ENCODE measurements around the gene GPD1. TPM values are rescaled to one million over a fixed set of nuclear protein-coding genes. Genes with fewer than 3 reads are reported as not detected.
A peak's percentile ranks its signal among the peaks of the same experiment; 100 is the strongest.

The GPD1 gene
- total RNA-seq, 1 experiment from 2014 or later, result 0.58 TPM

- DNase-seq (ENCODE audit: low spot score), result no peak
- H3K4me3 ChIP-seq (ENCODE audit: low read depth, low read length, poor library complexity, severe bottlenecking), result no peak overlapping the region
- H3K9me3 ChIP-seq (ENCODE audit: low read depth, low read length, poor library complexity, severe bottlenecking), result no peaks in the 10 kb centered on the region
- ChIA-PET CTCF (interaction anchor here (0.7 to 1.2 kb wide), 2 partner anchors 25 to 62 kb away, joined by 3 to 6 read pairs; partner anchors contain the start of genes COX14 and RACGAP1), POLR2A (ENCODE audit: low non-redundant PET) (interaction anchor here (0.5 to 0.6 kb wide), 2 partner anchors 9 to 14 kb away, joined by 3 read pairs; no protein-coding TSS in a partner anchor)
- intact Hi-C loops (cut with micrococcal nuclease; ENCODE audit: unreplicated experiment), result no loop called here
- peaks cover 5% of the 10 kb centered on the region for H3K4me1 ChIP-seq (ENCODE audit: insufficient read depth, low read length, poor library complexity, severe bottlenecking)
- H3K36me3 ChIP-seq (ENCODE audit: insufficient read depth, low read length, poor library complexity, severe bottlenecking), result peaks cover 52% of the 10 kb centered on the region
- H3K27ac ChIP-seq (ENCODE audit: low read depth, low read length, poor library complexity, severe bottlenecking), result no peak overlapping the region
- TF ChIP-seq EZH2 (IDR thresholded peaks at IDR 0.05; ENCODE audit: borderline replicate concordance, low read depth, low read length, poor library complexity, severe bottlenecking) (no peak), CTCF (conservative IDR thresholded peaks at IDR 0.05; ENCODE audit: low read depth, low read length) (no peak)
- no TSS peak for BruUV-seq (replicated peaks)
- no peaks in the 10 kb centered on the region for H3K27me3 ChIP-seq (replicated peaks; ENCODE audit: insufficient read depth, low read depth, low read length, poor library complexity)
These were observed 16.7 kb upstream of the GPD1 start for GRCh38 chr12:50087151-50087550.

- POLR2A ChIA-PET (ENCODE audit: low non-redundant PET), result interaction anchor here (0.6 kb wide), 1 partner anchor 13 kb away, joined by 3 read pairs; no protein-coding TSS in a partner anchor
- H3K27ac ChIP-seq (ENCODE audit: low read depth, low read length, poor library complexity, severe bottlenecking), result no peak overlapping the region
These were observed 15.8 kb upstream of the GPD1 start for GRCh38 chr12:50087995-50088394.

GRCh38 chr12:50088577-50089335 is 15.1 kb upstream of the GPD1 start:
- no peak overlapping the region for H3K4me3 ChIP-seq (ENCODE audit: low read depth, low read length, poor library complexity, severe bottlenecking)
- CTCF ChIA-PET, result interaction anchor here (0.7 kb wide), 1 partner anchor 18 kb away, joined by 3 read pairs; no protein-coding TSS in a partner anchor
- BruUV-seq (replicated peaks), result no TSS peak
- no peaks in the 10 kb centered on the region for H3K9me3 ChIP-seq (ENCODE audit: low read depth, low read length, poor library complexity, severe bottlenecking)
- peak; percentile 66 for DNase-seq (ENCODE audit: low spot score)
- intact Hi-C loops (cut with micrococcal nuclease; ENCODE audit: unreplicated experiment), result no loop called here
- TF ChIP-seq CTCF (conservative IDR thresholded peaks at IDR 0.05; ENCODE audit: low read depth, low read length) (peak; percentile 89), EZH2 (IDR thresholded peaks at IDR 0.05; ENCODE audit: borderline replicate concordance, low read depth, low read length, poor library complexity, severe bottlenecking) (no peak)
- POLR2A ChIA-PET (ENCODE audit: low non-redundant PET), result interaction anchor here (0.5 kb wide), 1 partner anchor 26 kb away, joined by 11 read pairs; no protein-coding TSS in a partner anchor
- H3K4me1 ChIP-seq (ENCODE audit: insufficient read depth, low read length, poor library complexity, severe bottlenecking), result peaks cover 5% of the 10 kb centered on the region
- H3K36me3 ChIP-seq (ENCODE audit: insufficient read depth, low read length, poor library complexity, severe bottlenecking), result peaks cover 65% of the 10 kb centered on the region
- H3K27me3 ChIP-seq (replicated peaks; ENCODE audit: insufficient read depth, low read depth, low read length, poor library complexity), result no peaks in the 10 kb centered on the region
- H3K27ac ChIP-seq (ENCODE audit: low read depth, low read length, poor library complexity, severe bottlenecking), result no peak overlapping the region

More at GRCh38 chr12:50087995-50088394, 15.8 kb upstream of the GPD1 start:
- no TSS peak for BruUV-seq (replicated peaks)
- Histone ChIP-seq H3K27me3 (replicated peaks; ENCODE audit: insufficient read depth, low read depth, low read length, poor library complexity) (no peaks in the 10 kb centered on the region), H3K36me3 (ENCODE audit: insufficient read depth, low read length, poor library complexity, severe bottlenecking) (peaks cover 58% of the 10 kb centered on the region), H3K4me3 (ENCODE audit: low read depth, low read length, poor library complexity, severe bottlenecking) (no peak overlapping the region), H3K9me3 (ENCODE audit: low read depth, low read length, poor library complexity, severe bottlenecking) (no peaks in the 10 kb centered on the region), H3K4me1 (ENCODE audit: insufficient read depth, low read length, poor library complexity, severe bottlenecking) (peaks cover 5% of the 10 kb centered on the region)
- DNase-seq (ENCODE audit: low spot score), result no peak
- intact Hi-C loops (cut with micrococcal nuclease; ENCODE audit: unreplicated experiment), result no loop called here
- TF ChIP-seq CTCF (conservative IDR thresholded peaks at IDR 0.05; ENCODE audit: low read depth, low read length) (no peak), EZH2 (IDR thresholded peaks at IDR 0.05; ENCODE audit: borderline replicate concordance, low read depth, low read length, poor library complexity, severe bottlenecking) (no peak)
- CTCF ChIA-PET, result interaction anchor here (0.7 to 1.2 kb wide), 3 partner anchors 17 to 63 kb away, joined by 3 to 6 read pairs (median 3); partner anchors contain the start of genes COX14 and RACGAP1

Data from A673 (cell line).